Stimulated activated CD8-positive, alpha-beta memory T cell treated with anti-CD3 and anti-CD28 coated beads, Interleukin-15, amount 100 ng/mL, for 1 hour (primary cell): Measurements from ENCODE around the gene IQCN.
"Not testable (repeated sequence)": the region's sequence is repeated elsewhere in the genome, so short reads cannot be mapped to it uniquely, and the experiment has no call there.

Experiments used
- DNase-seq: peaks from one replicate; pipeline ENCODE4 v3.0.0-alpha.2; 2020; ENCODE audit warnings: low read depth

IQCN gene

DNA sequence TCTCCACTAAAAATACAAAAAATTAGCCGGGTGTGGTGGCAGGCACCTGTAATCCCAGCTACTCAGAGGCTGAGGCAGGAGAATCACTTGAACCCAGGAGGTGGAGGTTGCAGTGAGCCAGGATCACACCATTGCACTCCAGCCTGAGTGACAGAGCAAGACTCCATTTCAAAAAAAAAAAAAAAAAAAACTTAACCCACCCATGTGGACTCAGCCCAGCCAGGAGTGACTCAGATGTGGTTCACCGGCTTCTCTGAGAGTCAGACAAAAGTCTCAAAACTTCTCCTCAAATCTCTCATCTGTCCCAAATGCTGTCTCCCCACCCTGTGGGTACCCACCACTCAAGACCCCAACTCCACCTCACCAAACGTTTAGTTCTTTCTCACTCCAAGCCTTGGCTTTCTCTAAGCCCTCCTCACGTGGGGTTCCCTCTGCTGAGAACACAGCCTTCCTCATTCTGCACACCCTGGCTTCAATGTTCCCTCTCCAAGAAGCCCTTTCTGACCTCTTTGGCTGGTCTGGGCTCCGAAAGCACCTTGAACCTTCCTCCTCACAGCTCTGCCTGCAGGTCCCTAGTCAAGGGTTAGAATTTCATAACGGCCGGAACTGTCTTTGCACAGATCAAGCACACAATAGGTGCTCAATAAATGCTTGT is 59.3 kb downstream of the IQCN start:
- no peak for DNase-seq

DNA sequence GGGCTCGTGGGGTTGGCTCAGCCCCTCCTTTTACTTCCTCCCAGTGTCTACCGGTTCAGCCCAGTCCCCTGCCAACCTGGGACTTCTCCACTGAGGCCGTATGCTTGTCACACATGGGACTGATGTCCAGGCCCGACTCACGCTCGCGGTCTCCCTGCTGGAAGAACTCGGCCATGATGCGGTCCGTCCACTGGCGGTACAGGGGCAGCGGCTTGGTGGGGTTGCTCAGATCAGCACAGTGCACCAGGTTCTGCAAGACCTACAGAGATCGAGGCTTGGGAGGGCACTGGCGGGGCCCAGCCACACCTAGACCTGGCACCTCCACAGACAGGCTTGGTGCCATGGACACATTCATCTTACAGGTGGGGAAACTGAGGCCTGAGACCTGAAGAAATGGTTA is 62.6 kb downstream of the IQCN start:
- no peak for DNase-seq

DNA sequence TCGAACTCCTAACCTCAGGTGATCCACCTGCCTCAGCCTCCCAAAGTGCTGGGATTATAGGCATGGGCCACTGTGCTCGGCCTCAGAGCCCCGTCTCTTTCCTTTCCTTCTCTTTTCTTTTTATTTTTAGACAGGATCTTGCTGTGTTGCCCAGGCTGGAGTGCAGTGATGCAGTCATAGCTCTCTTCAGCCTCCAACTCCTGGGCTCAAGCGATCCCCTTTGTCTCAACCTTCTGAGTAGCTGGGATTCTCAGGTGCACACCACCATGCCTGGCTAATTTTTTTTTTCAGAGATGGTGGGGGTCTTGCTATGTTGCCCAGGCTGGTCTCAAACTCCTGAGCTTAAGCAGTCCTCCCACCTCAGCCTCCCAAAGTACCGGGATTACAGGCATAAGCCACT is 64.3 kb downstream of the IQCN start:
- not testable (repeated sequence) for DNase-seq

DNA sequence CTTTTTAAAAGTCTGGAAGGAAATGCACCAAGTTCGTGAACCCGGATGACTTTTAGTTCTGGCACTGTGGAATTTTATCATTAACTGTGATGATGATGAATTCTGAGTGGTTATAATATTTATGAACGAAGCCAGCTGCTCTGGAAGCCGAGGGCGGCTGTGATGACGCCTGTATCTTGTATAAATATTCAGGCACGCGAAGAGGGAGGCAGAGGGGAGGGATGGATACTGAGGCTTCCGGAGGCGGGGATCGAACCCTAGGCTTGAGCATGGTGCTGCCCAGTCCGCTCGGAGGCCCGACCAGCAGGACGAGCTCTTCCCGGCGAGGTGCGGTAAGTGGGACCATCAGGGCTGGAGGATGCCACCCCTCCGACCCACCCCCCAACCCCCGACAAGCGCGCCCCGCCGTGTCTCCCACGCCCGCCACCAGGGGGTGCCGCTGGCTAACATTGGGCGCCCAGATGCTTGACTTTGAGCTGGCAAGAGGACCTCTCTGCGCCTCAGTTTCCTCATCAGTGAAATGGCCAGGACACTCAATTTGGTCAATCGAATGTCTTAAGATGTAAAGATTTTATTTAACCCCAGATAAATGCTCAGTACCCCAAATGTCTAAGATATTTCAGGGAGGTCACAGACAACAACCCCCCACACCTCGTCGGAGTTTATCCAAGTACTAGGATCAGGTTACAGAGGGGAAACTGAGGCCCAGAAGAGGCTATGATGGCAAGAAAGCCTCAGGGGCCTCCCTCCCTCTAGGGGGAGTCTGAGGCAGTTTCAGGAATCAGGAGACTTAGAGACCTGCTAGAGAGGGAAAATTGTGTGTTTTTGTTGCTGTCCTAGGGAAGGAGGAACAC is 65.9 kb downstream of the IQCN start:
- DNase-seq, result no peak
